Fibroblast of skin of right quadriceps (primary cell): ENCODE results near the gene APAF1.

ENCODE experiments used
- DNase-seq: peaks from one replicate; pipeline ENCODE4 v3.0.0-alpha.2; 2013

Gene APAF1

GRCh38 chr12:98727196-98727595 lies 82.1 kb downstream of the APAF1 start:
- DNase-seq, result no peak

GRCh38 chr12:98730412-98730811 lies 85.3 kb downstream of the APAF1 start:
- DNase-seq, result no peak

GRCh38 chr12:98733667-98734350 lies 88.7 kb downstream of the APAF1 start:
- no peak for DNase-seq

- DNase-seq, result no peak
Measured at GRCh38 chr12:98735821-98736220, 90.7 kb downstream of the APAF1 start.

- no peak for DNase-seq
Measured at GRCh38 chr12:98736352-98737321, 91.5 kb downstream of the APAF1 start.

GRCh38 chr12:98737322-98737712 lies 92.2 kb downstream of the APAF1 start:
- no peak for DNase-seq

- no peak for DNase-seq
Measured at GRCh38 chr12:98738002-98738401, 92.9 kb downstream of the APAF1 start.

GRCh38 chr12:98738539-98738938 lies 93.4 kb downstream of the APAF1 start:
- DNase-seq, result no peak

- no peak for DNase-seq
Measured at GRCh38 chr12:98740751-98741150, 95.7 kb downstream of the APAF1 start.

- no peak for DNase-seq
Measured at GRCh38 chr12:98741196-98741555, 96.1 kb downstream of the APAF1 start.

GRCh38 chr12:98741556-98742265 lies 96.6 kb downstream of the APAF1 start:
- peak; percentile 25 for DNase-seq

GRCh38 chr12:98743362-98743953 lies 98.4 kb downstream of the APAF1 start:
- DNase-seq, result no peak

- DNase-seq, result no peak
Measured at GRCh38 chr12:98744680-98745079, 99.6 kb downstream of the APAF1 start.

- DNase-seq, result no peak
Measured at GRCh38 chr12:98745578-98746391, 100.7 kb downstream of the APAF1 start.

GRCh38 chr12:98748463-98748862 lies 103.4 kb downstream of the APAF1 start:
- DNase-seq, result no peak

GRCh38 chr12:98750511-98750910 lies 105.4 kb downstream of the APAF1 start:
- peak; percentile 61 for DNase-seq

GRCh38 chr12:98751580-98752115 lies 106.6 kb downstream of the APAF1 start:
- no peak for DNase-seq

GRCh38 chr12:98752726-98753125 lies 107.6 kb downstream of the APAF1 start:
- peak; percentile 75 for DNase-seq

GRCh38 chr12:98754095-98754494 lies 109.0 kb downstream of the APAF1 start:
- peak; percentile 58 for DNase-seq

GRCh38 chr12:98755855-98756254 lies 110.8 kb downstream of the APAF1 start:
- DNase-seq, result peak; percentile 78

- no peak for DNase-seq
Measured at GRCh38 chr12:98757455-98757854, 112.4 kb downstream of the APAF1 start.

- peak; percentile 23 for DNase-seq
Measured at GRCh38 chr12:98758331-98758730, 113.2 kb downstream of the APAF1 start.
